ENCODE measurements around the gene NES. TPM values are rescaled to one million over a fixed set of nuclear protein-coding genes. Genes with fewer than 3 reads are reported as not detected.

Gene NES
- total and polyA plus RNA-seq, 2 experiments from 2014 or later: 3.6 to 13.8 TPM

GRCh38 chr1:156660752-156661112, 16.5 kb downstream of the NES start:
- H3K27me3 ChIP-seq: peaks cover 16% of the 10 kb centered on the region
- no peaks in the 10 kb centered on the region for H4K20me1 ChIP-seq (ENCODE audit: insufficient read depth, poor library complexity, severe bottlenecking)
- TF ChIP-seq EZH2 (IDR thresholded peaks at IDR 0.05; ENCODE audit: borderline replicate concordance) (no peak), CTCF (IDR thresholded peaks at IDR 0.05; ENCODE audit: poor library complexity) (no peak), EZH2phosphoT487 (IDR thresholded peaks at IDR 0.05; ENCODE audit: low read depth, severe bottlenecking, unreplicated experiment) (no peak)
- WGBS (ENCODE audit: low lambda C conversion rate, missing lambda C conversion rate): 68% methylated on average over 2 of the region's 2 CpGs
- peak overlapping the region; percentile 65 for H3K4me2 ChIP-seq
- H3K4me1 ChIP-seq (ENCODE audit: insufficient read depth): peaks cover 75% of the 10 kb centered on the region
- H3K4me3 ChIP-seq: no peak overlapping the region
- DNase-seq (ENCODE audit: low spot score): no peak
- H3K9me3 ChIP-seq (ENCODE audit: low read depth): no peaks in the 10 kb centered on the region
- no peaks in the 10 kb centered on the region for H3K9me2 ChIP-seq (replicated peaks; ENCODE audit: insufficient read depth)
- no peak overlapping the region for H2AFZ ChIP-seq
- peak overlapping the region; percentile 93 for H3K27ac ChIP-seq
- no peaks in the 10 kb centered on the region for H3K36me3 ChIP-seq (replicated peaks; ENCODE audit: insufficient read depth, low read depth)
- no peaks in the 10 kb centered on the region for H3K79me2 ChIP-seq

- peaks cover 70% of the 10 kb centered on the region for H3K4me1 ChIP-seq (ENCODE audit: insufficient read depth)
- TF ChIP-seq EZH2 (IDR thresholded peaks at IDR 0.05; ENCODE audit: borderline replicate concordance) (no peak), EZH2phosphoT487 (IDR thresholded peaks at IDR 0.05; ENCODE audit: low read depth, severe bottlenecking, unreplicated experiment) (no peak), CTCF (IDR thresholded peaks at IDR 0.05; ENCODE audit: poor library complexity) (peak; percentile 100)
- H3K36me3 ChIP-seq (replicated peaks; ENCODE audit: insufficient read depth, low read depth): no peaks in the 10 kb centered on the region
- WGBS (ENCODE audit: low lambda C conversion rate, missing lambda C conversion rate): 14% methylated on average over 36 of the region's 38 CpGs
- peak; percentile 98 for DNase-seq (ENCODE audit: low spot score)
- no peaks in the 10 kb centered on the region for H3K9me2 ChIP-seq (replicated peaks; ENCODE audit: insufficient read depth)
- H3K4me2 ChIP-seq: peak overlapping the region; percentile 68
- peak overlapping the region; percentile 93 for H3K27ac ChIP-seq
- H4K20me1 ChIP-seq (ENCODE audit: insufficient read depth, poor library complexity, severe bottlenecking): no peaks in the 10 kb centered on the region
- H3K79me2 ChIP-seq: no peaks in the 10 kb centered on the region
- no peaks in the 10 kb centered on the region for H3K9me3 ChIP-seq (ENCODE audit: low read depth)
- H2AFZ ChIP-seq: no peak overlapping the region
- H3K27me3 ChIP-seq: peaks cover 21% of the 10 kb centered on the region
- no peak overlapping the region for H3K4me3 ChIP-seq
Measured at GRCh38 chr1:156659988-156660751, 17.0 kb downstream of the NES start.

- DNase-seq (ENCODE audit: low spot score): no peak
- Histone ChIP-seq H3K4me3 (no peak overlapping the region), H3K27me3 (peaks cover 26% of the 10 kb centered on the region), H3K79me2 (no peaks in the 10 kb centered on the region), H2AFZ (no peak overlapping the region), H3K9me2 (replicated peaks; ENCODE audit: insufficient read depth) (no peaks in the 10 kb centered on the region), H3K4me2 (peak overlapping the region; percentile 68), H3K4me1 (ENCODE audit: insufficient read depth) (peaks cover 64% of the 10 kb centered on the region), H4K20me1 (ENCODE audit: insufficient read depth, poor library complexity, severe bottlenecking) (no peaks in the 10 kb centered on the region), H3K36me3 (replicated peaks; ENCODE audit: insufficient read depth, low read depth) (no peaks in the 10 kb centered on the region), H3K9me3 (ENCODE audit: low read depth) (no peaks in the 10 kb centered on the region), H3K27ac (no peak overlapping the region)
- TF ChIP-seq EZH2 (IDR thresholded peaks at IDR 0.05; ENCODE audit: borderline replicate concordance): no peak
- no peak for TF ChIP-seq EZH2phosphoT487 (IDR thresholded peaks at IDR 0.05; ENCODE audit: low read depth, severe bottlenecking, unreplicated experiment)
- no peak for TF ChIP-seq CTCF (IDR thresholded peaks at IDR 0.05; ENCODE audit: poor library complexity)
- 40% methylated on average over 6 of the region's 6 CpGs for WGBS (ENCODE audit: low lambda C conversion rate, missing lambda C conversion rate)
Measured at GRCh38 chr1:156659661-156659987, 17.6 kb downstream of the NES start.
